Spleen (tissue), 7 donors: Measurements from ENCODE around the gene OSTF1.

Experiments
- CTCF ChIP-seq, 11 experiments: fragments of 200-600 bp in 7 of 11; fragments of 450-650 bp in 4 of 11; sonication (generic) in 4 of 11; IDR thresholded peaks in 8 of 11; conservative IDR thresholded peaks in 3 of 11; 1 replicate in 7 of 11; 2 replicates in 4 of 11; pipeline versions ENCODE4 v1.4.0 to v1.8.0; 2016 to 2021; ENCODE audit warnings: antibody characterized with exemption in 11 of 11, inconsistent platforms in 4 of 11, mild to moderate bottlenecking in 1 of 11
- POLR2A ChIP-seq, 3 donors: fragments of 450-650 bp; IDR thresholded peaks; one replicate each; pipeline ENCODE4 v1.5.1; 2017; ENCODE audit warnings: antibody characterized with exemption in 3 of 3, mild to moderate bottlenecking in 1 of 3
- POLR2AphosphoS5 ChIP-seq, 3 donors: sonication (generic); formaldehyde crosslinking; IDR thresholded peaks; one replicate each; pipeline ENCODE4 v1.5.1; 2017; ENCODE audit warnings: antibody characterized with exemption in 3 of 3
- donor health status: DM: no; HTN: no; CAD: no; lungs with moderate emphysema.
- donor health status: DM: no; HTN: no; CAD: no.
- donor health status: DM: no; HTN: no; CAD: no.

GRCh38 chr9:75149841-75150241 lies 61.5 kb downstream of the OSTF1 start:
- TF ChIP-seq POLR2A (IDR thresholded peaks at IDR 0.05) (no peak), CTCF (IDR thresholded peaks at IDR 0.05 in 8 of 11, conservative IDR thresholded peaks at IDR 0.05 in 3 of 11) (no peak), POLR2AphosphoS5 (IDR thresholded peaks at IDR 0.05) (no peak)
